K562 (cell line): ENCODE results near the gene RHBG.

Experiments used
- BCLAF1 ChIP-seq, 2 experiments: fragments of 450-650 bp in 1 of 2; IDR thresholded peaks; 2 replicates each; pipeline ENCODE4 v1.6.1; 2011 to 2017; ENCODE audit warnings: low read depth in 2 of 2, antibody characterized with exemption in 1 of 2, borderline replicate concordance in 1 of 2, low read length in 1 of 2, mild to moderate bottlenecking in 1 of 2, mixed read lengths in 1 of 2; ENCODE audit not compliant: control insufficient read depth in 1 of 2
- CBX2 ChIP-seq: fragments of 200-600 bp; sonication (generic); IDR thresholded peaks from one replicate; pipeline ENCODE4 v1.6.1; 2012; ENCODE audit warnings: mild to moderate bottlenecking, low read length, inconsistent platforms; ENCODE audit not compliant: insufficient read depth, poor library complexity, severe bottlenecking
- HINFP ChIP-seq: fragments of 450-650 bp; conservative IDR thresholded peaks from 2 replicates; pipeline ENCODE4 v1.6.1; 2016; ENCODE audit warnings: missing genetic modification characterization, low read depth, mild to moderate bottlenecking, control low read depth, missing compliant biosample characterization
- KDM5B ChIP-seq: fragments of 200-600 bp; sonication (generic); IDR thresholded peaks from 2 replicates; pipeline ENCODE4 v1.6.1; 2012; ENCODE audit warnings: low read depth, mild to moderate bottlenecking, moderate library complexity, low read length, control low read depth, inconsistent platforms; ENCODE audit not compliant: insufficient replicate concordance
- NCOA6 ChIP-seq: fragments of 450-650 bp; IDR thresholded peaks from 2 replicates; pipeline ENCODE4 v1.6.1; 2017; ENCODE audit warnings: mild to moderate bottlenecking
- RBM14 ChIP-seq: fragments of 200-400 bp; formaldehyde crosslinking; IDR thresholded peaks from 2 replicates; pipeline ENCODE4 v1.6.1; 2018; ENCODE audit warnings: low read depth, mild to moderate bottlenecking, low read length, moderate library complexity, borderline replicate concordance; ENCODE audit not compliant: insufficient read depth
- SPI1 ChIP-seq: IDR thresholded peaks from 2 replicates; pipeline ENCODE4 v1.6.1; 2011; ENCODE audit warnings: low read depth, low read length, control low read depth, borderline replicate concordance
- SREBF1 ChIP-seq: fragments of 150-350 bp; IDR thresholded peaks from 2 replicates; pipeline ENCODE4 v1.6.1; 2014; ENCODE audit warnings: antibody characterized with exemption, low read depth, low read length, borderline replicate concordance
- ZBTB34 ChIP-seq: fragments of 250-450 bp; sonication (Bioruptor Pico); IDR thresholded peaks from 2 replicates; pipeline ENCODE4 v1.8.0; 2021; ENCODE audit warnings: mild to moderate bottlenecking, moderate library complexity

- TF ChIP-seq HINFP (tag) (no peak), SREBF1 (no peak), NCOA6 (no peak), KDM5B (no peak), ZBTB34 (CRISPR knock-in tag) (no peak), BCLAF1 (IDR thresholded peaks at IDR 0.05; ENCODE audit: borderline replicate concordance in 1 of 2, control insufficient read depth in 1 of 2, low read depth in 2 of 2, low read length in 1 of 2) (no peak), RBM14 (no peak), SPI1 (no peak), CBX2 (no peak)
Observed at GRCh38 chr1:156359249-156359648, 9.8 kb upstream of the RHBG start.
